ENCODE data around the gene CD3G.

Gene CD3G

GRCh38 chr11:118325283-118325682 is 18.9 kb upstream of the CD3G start:
- no peak for DNase-seq (ENCODE audit: low spot score)

- DNase-seq (ENCODE audit: low spot score): no peak
Observed at GRCh38 chr11:118328745-118329144, 15.4 kb upstream of the CD3G start.

GRCh38 chr11:118334745-118335144 is 9.4 kb upstream of the CD3G start:
- DNase-seq (ENCODE audit: low spot score): no peak

DNA sequence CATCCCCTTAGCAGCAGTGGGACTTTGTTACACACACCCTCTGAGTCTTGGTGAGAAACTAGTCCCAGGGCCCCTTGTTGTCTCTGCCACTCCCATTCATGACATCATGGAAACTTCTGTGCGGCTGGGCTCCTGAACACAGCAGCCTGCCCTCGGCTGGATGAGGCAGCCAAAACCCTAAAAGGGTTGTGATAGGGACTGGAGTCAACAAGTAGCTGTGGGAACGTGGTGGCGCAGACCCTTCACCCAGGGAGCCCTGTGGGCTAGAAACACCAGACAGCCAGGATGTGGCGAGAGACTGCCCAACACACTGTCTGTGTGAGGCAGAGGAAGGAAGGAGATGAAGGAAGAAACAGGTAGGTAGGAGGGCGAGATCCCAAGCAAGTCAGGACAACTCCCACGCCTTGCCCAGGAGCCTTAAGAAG is 5.5 kb upstream of the CD3G start:
- no peak for DNase-seq (ENCODE audit: low spot score)

DNA sequence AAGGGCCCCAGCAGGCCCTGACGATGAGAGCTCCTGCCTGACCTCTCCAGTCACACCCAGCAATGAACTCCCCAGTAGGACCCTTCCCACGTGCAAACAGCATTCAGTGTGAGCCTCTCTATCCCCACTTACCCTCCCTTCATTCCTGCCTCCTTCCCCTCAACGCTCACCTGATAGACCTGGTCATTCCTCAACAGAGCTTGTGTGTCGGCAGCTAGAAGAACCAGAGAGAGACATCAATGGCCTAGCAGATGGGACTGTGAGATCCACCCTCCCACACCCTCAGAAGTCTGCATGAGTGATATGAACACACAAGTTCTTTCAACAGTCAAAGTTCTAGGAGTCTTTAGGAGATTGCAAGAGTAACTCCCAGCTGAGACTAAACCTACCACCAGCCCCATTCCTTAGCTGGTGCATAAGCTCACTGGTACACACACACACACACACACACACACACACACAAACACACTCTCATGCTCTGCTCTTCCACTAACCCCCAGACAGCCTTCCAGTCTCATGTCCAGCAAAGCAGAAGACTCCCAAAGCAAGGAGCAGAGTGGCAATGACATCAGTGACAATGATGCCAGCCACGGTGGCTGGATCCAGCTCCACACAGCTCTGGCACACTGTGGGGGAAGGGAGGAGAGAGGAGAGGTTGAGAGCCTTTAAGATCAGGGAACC is 4.7 kb upstream of the CD3G start:
- no peak for DNase-seq (ENCODE audit: low spot score)

DNA sequence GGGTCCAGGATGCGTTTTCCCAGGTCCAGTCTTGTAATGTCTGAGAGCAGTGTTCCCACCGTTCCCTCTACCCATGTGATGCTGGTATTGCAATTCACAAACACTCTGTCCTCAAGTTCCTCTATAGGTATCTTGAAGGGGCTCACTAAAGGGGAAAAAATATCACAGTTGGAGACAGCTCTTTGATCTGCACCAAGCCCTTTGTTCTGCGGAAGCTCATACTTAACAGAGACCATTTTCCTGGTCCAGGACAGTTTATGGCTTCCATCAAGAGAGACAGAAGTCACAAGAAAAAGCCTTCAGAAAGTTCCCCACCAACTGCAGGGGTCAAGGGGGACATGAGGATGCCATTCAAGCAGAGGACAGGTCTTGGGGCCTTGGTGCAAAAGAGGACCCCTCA is 3.7 kb upstream of the CD3G start:
- no peak for DNase-seq (ENCODE audit: low spot score)

DNA sequence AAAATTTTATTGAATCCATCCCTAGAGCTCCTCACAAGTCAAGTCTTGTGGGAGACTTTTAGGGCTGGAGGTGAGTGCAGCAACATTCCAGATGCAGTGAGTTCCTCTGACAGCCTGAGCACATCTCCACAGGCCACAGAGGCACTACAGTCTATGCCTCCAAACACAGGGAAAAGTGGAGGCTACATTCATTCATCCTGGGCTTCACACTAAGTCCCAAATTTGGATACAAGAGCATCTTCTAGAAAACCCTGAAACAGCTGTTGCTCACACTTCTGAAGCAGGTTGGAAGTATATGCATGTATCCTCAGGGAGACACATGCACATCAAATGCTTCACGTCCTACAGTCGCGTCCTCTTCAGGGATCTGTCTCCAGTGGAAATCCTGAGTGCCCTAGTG is 2.9 kb upstream of the CD3G start:
- no peak for DNase-seq (ENCODE audit: low spot score)

GRCh38 chr11:118341815-118342489 is 2.2 kb upstream of the CD3G start:
- no peak for DNase-seq (ENCODE audit: low spot score)

- DNase-seq (ENCODE audit: low spot score): no peak
Observed at GRCh38 chr11:118342503-118343161, 1.5 kb upstream of the CD3G start, which contains the start of gene CD3D. Gene CD3D (minus strand): TSS chr11:118342705. CDS start chr11:118342607, 98 bp downstream.

DNA sequence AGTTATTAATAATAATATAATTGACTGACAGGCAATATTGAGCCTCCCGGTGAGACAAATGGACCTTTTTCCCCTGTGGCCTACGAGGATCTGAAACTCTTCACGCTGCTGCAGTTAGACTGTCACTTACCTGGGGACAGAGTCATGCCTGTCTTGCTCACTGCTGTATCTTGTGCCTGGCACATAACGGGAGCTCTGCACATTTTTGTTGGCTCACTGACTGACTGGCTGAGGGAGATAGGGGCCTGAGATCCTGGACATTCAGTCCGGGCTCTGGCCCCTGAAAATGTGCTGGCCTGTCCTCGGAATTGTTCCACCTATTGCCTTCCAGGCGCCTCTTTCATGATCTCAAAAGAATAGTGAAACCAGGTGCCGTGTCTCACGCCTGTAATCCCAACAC is 896 bp upstream of the CD3G start:
- no peak for DNase-seq (ENCODE audit: low spot score)

DNA sequence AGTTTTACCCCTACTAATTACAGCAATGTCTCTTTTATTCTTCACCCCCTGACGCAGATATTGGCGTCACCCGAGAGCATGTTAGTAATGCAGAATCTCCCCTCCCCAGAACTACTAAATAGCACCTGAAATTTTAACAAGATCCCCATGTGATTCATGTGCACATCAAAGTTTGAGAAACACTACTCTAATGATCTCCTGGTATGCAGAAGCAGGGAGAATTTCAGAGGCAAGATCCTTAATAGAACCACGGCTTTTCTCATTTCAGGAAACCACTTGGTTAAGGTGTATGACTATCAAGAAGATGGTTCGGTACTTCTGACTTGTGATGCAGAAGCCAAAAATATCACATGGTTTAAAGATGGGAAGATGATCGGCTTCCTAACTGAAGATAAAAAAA is 5.3 kb downstream of the CD3G start:
- DNase-seq (ENCODE audit: low spot score): no peak

DNA sequence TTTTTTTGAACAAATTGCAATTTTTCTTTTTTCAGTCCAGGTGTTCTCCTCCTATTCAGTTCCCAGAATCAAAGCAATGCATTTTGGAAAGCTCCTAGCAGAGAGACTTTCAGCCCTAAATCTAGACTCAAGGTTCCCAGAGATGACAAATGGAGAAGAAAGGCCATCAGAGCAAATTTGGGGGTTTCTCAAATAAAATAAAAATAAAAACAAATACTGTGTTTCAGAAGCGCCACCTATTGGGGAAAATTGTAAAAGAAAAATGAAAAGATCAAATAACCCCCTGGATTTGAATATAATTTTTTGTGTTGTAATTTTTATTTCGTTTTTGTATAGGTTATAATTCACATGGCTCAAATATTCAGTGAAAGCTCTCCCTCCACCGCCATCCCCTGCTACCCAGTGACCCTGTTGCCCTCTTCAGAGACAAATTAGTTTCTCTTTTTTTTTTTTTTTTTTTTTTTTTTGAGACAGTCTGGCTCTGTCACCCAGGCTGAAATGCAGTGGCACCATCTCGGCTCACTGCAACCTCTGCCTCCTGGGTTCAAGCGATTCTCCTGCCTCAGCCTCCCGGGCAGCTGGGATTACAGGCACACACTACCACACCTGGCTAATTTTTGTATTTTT is 9.1 kb downstream of the CD3G start:
- peak; percentile 33 for DNase-seq (ENCODE audit: low spot score)

DNA sequence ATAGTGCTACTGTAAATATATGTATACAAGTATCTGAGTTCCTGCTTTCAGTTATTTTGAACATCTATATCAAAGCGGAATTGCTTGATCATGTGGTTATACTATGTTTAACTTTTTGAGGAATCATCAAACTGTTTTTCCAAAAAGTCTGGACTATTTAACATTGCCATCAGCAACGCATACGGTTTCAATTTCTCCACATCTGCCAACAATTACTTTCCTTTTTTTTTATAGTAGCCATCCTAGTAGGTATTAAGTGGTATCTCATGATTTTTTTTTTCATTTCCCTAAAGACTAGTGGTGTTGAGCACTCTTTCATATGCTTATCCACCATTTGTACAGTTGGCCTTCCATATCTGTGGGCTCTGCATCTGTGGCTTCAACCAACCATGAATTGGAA is 13.9 kb downstream of the CD3G start:
- no peak for DNase-seq (ENCODE audit: low spot score)

GRCh38 chr11:118359295-118359958 is 15.3 kb downstream of the CD3G start, which contains the start of gene UBE4A:
Gene UBE4A (plus strand): TSS chr11:118359600. CDS start chr11:118365081, 5,481 bp downstream.
- peak; percentile 95 for DNase-seq (ENCODE audit: low spot score)

DNA sequence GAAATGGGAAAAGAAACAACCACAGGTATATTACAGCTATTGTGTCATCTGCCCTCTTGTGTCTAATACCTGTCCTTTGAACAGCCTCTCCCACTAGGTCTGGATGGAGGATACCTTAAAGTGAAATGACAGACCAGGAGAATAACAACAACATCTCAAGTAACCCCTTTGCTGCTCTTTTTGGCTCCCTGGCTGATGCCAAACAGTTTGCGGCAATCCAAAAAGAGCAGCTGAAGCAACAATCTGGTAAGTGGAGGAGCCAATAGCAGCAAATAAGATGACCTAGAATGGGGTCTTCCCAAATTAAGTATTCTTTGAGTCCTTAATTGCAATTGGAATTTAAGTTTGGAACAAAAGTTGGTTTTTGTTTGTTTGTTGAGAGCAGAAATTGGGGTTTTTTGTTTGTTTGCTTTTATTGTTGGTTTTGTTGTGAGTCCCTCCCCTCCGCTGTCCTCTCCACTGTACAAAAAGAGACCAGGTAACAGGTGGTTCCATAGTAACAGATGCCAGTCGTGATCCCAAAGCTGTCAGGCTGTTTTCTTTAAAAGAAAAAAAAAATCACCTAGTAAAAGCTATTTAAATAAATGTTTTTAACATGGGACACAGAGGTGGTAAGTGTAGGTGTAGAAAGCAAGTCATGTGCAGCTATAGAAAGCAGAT is 20.9 kb downstream of the CD3G start:
- DNase-seq (ENCODE audit: low spot score): no peak

DNA sequence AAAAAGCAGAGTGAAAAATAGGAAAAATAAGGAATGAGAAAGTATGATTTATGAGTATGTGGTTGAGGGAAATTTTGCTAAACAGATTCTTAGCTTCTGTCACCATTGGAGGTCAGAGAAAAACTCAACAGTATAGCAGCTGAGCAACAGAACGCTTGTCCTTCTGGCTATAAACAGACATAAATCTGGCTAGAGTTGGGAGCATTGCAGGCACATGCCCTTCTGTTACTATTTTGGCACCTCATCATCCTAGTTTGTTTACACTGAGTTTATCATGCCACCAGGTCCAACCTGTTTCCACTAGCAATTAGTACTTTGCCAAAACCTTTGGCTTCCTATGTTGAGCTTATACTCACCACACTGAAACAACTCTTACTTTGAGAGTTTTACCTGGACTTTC is 22.1 kb downstream of the CD3G start:
- no peak for DNase-seq (ENCODE audit: low spot score)

DNA sequence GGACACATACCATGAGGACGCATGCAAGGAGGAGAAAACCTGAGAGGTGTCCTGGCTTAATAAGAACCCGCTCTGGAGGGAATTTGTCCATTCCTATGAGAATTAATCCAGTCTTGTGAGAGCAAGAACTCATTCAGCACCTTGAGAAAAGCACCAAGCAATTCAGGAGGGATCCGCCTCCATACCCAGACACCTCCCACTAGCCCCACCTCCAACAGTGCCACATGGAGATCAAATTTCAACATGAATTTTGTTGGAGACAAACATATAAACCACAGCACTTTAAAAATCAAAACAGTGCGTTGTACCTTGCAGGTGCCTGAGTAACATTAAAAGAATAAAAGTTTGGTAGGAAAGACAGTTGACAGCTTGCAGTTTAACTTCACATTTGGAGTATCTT is 26.6 kb downstream of the CD3G start:
- no peak for DNase-seq (ENCODE audit: low spot score)

DNA sequence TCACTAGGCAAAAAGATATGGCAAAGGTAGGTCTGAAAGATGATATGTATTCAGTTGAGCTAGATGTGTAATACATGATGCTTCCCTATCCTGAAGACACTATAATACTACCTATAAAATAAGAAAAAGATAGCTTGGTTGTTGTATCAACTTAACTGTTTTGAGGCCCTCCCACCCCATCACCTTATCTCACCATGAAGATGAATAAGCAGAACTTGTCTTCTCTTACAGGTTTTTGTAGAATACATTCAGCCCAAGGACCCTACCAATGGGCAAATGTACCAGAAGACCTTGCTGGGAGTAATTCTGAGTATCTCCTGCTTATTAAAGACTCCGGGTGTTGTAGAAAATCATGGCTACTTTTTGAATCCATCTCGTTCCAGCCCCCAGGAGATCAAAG is 29.1 kb downstream of the CD3G start:
- no peak for DNase-seq (ENCODE audit: low spot score)

- no peak for DNase-seq (ENCODE audit: low spot score)
Observed at GRCh38 chr11:118373871-118374270, 29.7 kb downstream of the CD3G start.

DNA sequence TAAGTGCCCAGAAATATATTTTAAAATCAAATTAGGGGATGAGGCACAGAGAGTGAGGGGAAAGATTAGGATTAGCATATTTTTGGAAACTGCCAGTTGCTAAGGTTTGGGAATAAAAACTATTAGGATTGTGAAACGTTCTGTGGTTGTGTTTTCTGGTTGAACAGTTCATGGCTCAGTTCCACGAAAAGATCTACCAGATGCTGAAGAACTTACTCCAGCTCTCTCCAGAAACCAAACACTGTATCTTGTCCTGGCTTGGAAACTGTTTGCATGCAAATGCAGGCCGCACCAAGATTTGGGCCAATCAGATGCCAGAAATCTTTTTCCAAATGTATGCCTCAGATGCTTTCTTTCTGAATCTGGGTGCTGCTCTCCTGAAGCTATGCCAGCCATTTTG is 30.6 kb downstream of the CD3G start:
- no peak for DNase-seq (ENCODE audit: low spot score)

GRCh38 chr11:118375978-118376377 is 31.8 kb downstream of the CD3G start:
- DNase-seq (ENCODE audit: low spot score): no peak

GRCh38 chr11:118379497-118379896 is 35.4 kb downstream of the CD3G start:
- DNase-seq (ENCODE audit: low spot score): no peak
